CD14-positive monocyte (primary cell): Measurements from ENCODE around the gene GNG11. TPM values are rescaled to one million over a fixed set of nuclear protein-coding genes. Genes with fewer than 3 reads are reported as not detected.

Experiments used
- DNase-seq, 3 donors: peaks; one replicate each; pipeline ENCODE4 v3.0.0-alpha.2; 2011 to 2022
- H2AFZ ChIP-seq: 2 replicates; pipeline ENCODE4 v1.6.0; 2012; ENCODE audit warnings: mild to moderate bottlenecking, low read depth, low read length, inconsistent platforms; ENCODE audit not compliant: insufficient read depth, poor library complexity, severe bottlenecking
- H3K27ac ChIP-seq, 2 donors: 1 replicate in 1 of 2; 2 replicates in 1 of 2; pipeline ENCODE4 v1.5.1; 2012 to 2013; ENCODE audit warnings: low read length in 2 of 2, control low read depth in 1 of 2, inconsistent platforms in 1 of 2, low read depth in 1 of 2, mild to moderate bottlenecking in 1 of 2
- H3K27me3 ChIP-seq, 2 donors: one replicate each; pipeline versions ENCODE4 v1.6.0 to v1.6.1; 2011 to 2013; ENCODE audit warnings: low read length in 2 of 2; ENCODE audit not compliant: control insufficient read depth in 2 of 2, insufficient read depth in 2 of 2
- H3K36me3 ChIP-seq, 2 donors: replicated peaks in 1 of 2; 1 replicate in 1 of 2; 2 replicates in 1 of 2; pipeline versions ENCODE4 v1.5.1 to v1.6.1; 2012 to 2013; ENCODE audit warnings: low read length in 2 of 2, control low read depth in 1 of 2, inconsistent platforms in 1 of 2, mild to moderate bottlenecking in 1 of 2; ENCODE audit not compliant: insufficient read depth in 2 of 2, control insufficient read depth in 1 of 2
- H3K4me1 ChIP-seq, 2 donors: 1 replicate in 1 of 2; 2 replicates in 1 of 2; pipeline versions ENCODE4 v1.5.1 to v1.6.1; 2012 to 2013; ENCODE audit warnings: low read length in 2 of 2, control low read depth in 1 of 2, inconsistent platforms in 1 of 2, mild to moderate bottlenecking in 1 of 2, moderate library complexity in 1 of 2; ENCODE audit not compliant: insufficient read depth in 2 of 2, control insufficient read depth in 1 of 2
- H3K4me2 ChIP-seq: replicated peaks from 2 replicates; pipeline ENCODE3; 2012; ENCODE audit warnings: low read length, moderate library complexity, mild to moderate bottlenecking; ENCODE audit not compliant: poor library complexity, severe bottlenecking; ENCODE audit errors: extremely low read depth
- H3K4me3 ChIP-seq, 3 experiments: fragments of 200-600 bp in 1 of 3; sonication (generic) in 1 of 3; replicated peaks in 1 of 3; 1 replicate in 2 of 3; 2 replicates in 1 of 3; pipeline ENCODE4 v1.5.1; 2011 to 2013; ENCODE audit warnings: low read length in 3 of 3, mild to moderate bottlenecking in 3 of 3, control low read depth in 2 of 3, low read depth in 2 of 3, inconsistent platforms in 1 of 3, moderate library complexity in 1 of 3
- H3K79me2 ChIP-seq: 2 replicates; pipeline ENCODE4 v1.6.0; 2012; ENCODE audit warnings: mild to moderate bottlenecking, control low read depth, inconsistent platforms, low read length, moderate library complexity; ENCODE audit not compliant: insufficient read depth
- H3K9ac ChIP-seq: 2 replicates; pipeline ENCODE4 v1.6.0; 2017; ENCODE audit warnings: low read length, mild to moderate bottlenecking; ENCODE audit not compliant: insufficient read depth, poor library complexity, severe bottlenecking
- H3K9me3 ChIP-seq, 2 donors: replicated peaks in 1 of 2; 1 replicate in 1 of 2; 2 replicates in 1 of 2; pipeline versions ENCODE4 v1.5.1 to v1.6.1; 2012 to 2013; ENCODE audit warnings: low read length in 2 of 2, control low read depth in 1 of 2; ENCODE audit not compliant: control insufficient read depth in 1 of 2, insufficient read depth in 1 of 2
- H4K20me1 ChIP-seq: 2 replicates; pipeline ENCODE4 v1.6.0; 2012; ENCODE audit warnings: mild to moderate bottlenecking, low read length, control low read depth, moderate library complexity; ENCODE audit not compliant: insufficient read depth
- H3K27ac Mint-ChIP-seq, 7 donors: one replicate each; pipeline ENCODE4 v1.8.0; 2020; ENCODE audit warnings: mild to moderate bottlenecking in 7 of 7, mixed read lengths in 7 of 7, moderate library complexity in 6 of 7, inconsistent platforms in 2 of 7
- H3K27me3 Mint-ChIP-seq, 3 donors: one replicate each; pipeline ENCODE4 v1.8.0; 2021 to 2022; ENCODE audit warnings: low read depth in 3 of 3, mild to moderate bottlenecking in 3 of 3, mixed read lengths in 3 of 3, moderate library complexity in 3 of 3, inconsistent platforms in 1 of 3
- H3K36me3 Mint-ChIP-seq, 2 donors: one replicate each; pipeline ENCODE4 v1.8.0; 2020; ENCODE audit warnings: mixed read lengths in 2 of 2, inconsistent platforms in 1 of 2, mild to moderate bottlenecking in 1 of 2
- H3K4me1 Mint-ChIP-seq: one replicate; pipeline ENCODE4 v1.8.0; 2020; ENCODE audit warnings: mild to moderate bottlenecking, mixed read lengths
- H3K4me3 Mint-ChIP-seq, 2 donors: one replicate each; pipeline ENCODE4 v1.8.0; 2020; ENCODE audit warnings: mild to moderate bottlenecking in 2 of 2, mixed read lengths in 2 of 2, moderate library complexity in 1 of 2
- H3K9me3 Mint-ChIP-seq, 7 donors: one replicate each; pipeline ENCODE4 v1.8.0; 2020 to 2022; ENCODE audit warnings: mixed read lengths in 7 of 7, mild to moderate bottlenecking in 6 of 7, moderate library complexity in 6 of 7, inconsistent platforms in 2 of 7
- WGBS: methylation state at CpG from one replicate; pipeline ENCODE4 v1.1.5; 2013; ENCODE audit warnings: missing lambda C conversion rate; ENCODE audit not compliant: insufficient coverage; 5-methylcytosine and 5-hydroxymethylcytosine counted together
- intact Hi-C, 2 donors: fragments of 100-400 bp; cut with micrococcal nuclease; formaldehyde crosslinking; loops; one replicate each; pipeline versions ENCODE4 v1.15.0 to v1.15.1; 2023
- polyA plus RNA-seq, 3 donors: library from polyadenylated mRNA; depleted of rRNA in 1 of 3; unstranded in 2 of 3; stranded (reverse) in 1 of 3; fragments of 300-500 nt in 2 of 3; fragments of >200 nt in 1 of 3; fragmentation: Illumina TruSeq in 2 of 3; gene quantifications; 1 replicate in 2 of 3; 2 replicates in 1 of 3; pipeline ENCODE4 v1.2.3, GENCODE V29; 2012 to 2021
- TF ChIP-seq, protein P1 (sequence below): fragments of 200-600 bp; IDR thresholded peaks from one replicate; pipeline ENCODE4 v1.8.0; 2022; ENCODE audit warnings: antibody characterized with exemption, mild to moderate bottlenecking

GNG11 gene
- polyA plus RNA-seq, 3 donors = 1.0 to 1.6 TPM; not detected in 1

DNA sequence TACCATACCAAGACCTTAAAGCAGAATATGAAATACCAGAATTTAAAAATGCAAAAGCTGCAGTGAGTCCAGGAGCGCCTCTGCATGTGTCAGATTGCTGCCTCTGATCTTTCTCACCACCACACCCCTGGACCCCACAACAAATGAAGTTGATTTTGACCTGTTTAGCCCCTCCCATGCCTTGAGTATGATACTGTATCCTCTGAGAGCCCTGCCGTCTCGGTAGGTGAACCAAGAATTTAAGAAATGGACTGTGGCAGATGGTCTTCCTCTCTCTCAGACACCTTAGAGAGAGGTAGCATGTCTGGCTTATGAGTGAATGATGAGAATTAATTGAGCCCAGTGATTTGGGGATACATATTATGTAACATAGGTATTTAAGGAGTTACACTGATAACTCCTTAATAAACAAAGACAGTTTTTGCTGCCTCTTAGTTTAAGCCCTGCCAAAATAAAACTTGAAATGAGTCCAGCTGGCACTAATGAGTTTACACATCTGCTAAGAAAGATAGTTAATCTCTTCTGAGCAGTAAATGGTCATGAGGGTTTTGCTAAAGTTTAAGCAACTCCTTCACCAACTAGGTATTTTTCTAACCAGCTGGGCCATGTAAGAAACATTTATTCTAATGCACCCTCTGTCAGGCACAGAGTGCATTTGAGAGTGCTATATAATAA, 26.4 kb upstream of the GNG11 start:
- Mint-ChIP-seq H3K9me3 (peaks cover 0 to 7% (median 4%) of the 10 kb centered on the region in 7 donors), H3K4me1 (peaks cover 4% of the 10 kb centered on the region), H3K27me3 (peaks cover 25 to 41% (median 27%) of the 10 kb centered on the region in 3 donors), H3K4me3 (no peak overlapping the region), H3K36me3 (peaks cover 0 to 2% of the 10 kb centered on the region in 2 donors), H3K27ac (no peak overlapping the region)
- no peak overlapping the region for H3K9ac ChIP-seq
- 80% methylated on average over 1 of the region's 3 CpGs for WGBS
- no peaks in the 10 kb centered on the region for H3K79me2 ChIP-seq
- H3K9me3 ChIP-seq = no peaks in the 10 kb centered on the region
- H4K20me1 ChIP-seq = no peaks in the 10 kb centered on the region
- no peak overlapping the region for H3K27ac ChIP-seq
- no peak for DNase-seq
- TF ChIP-seq, protein P1, sequence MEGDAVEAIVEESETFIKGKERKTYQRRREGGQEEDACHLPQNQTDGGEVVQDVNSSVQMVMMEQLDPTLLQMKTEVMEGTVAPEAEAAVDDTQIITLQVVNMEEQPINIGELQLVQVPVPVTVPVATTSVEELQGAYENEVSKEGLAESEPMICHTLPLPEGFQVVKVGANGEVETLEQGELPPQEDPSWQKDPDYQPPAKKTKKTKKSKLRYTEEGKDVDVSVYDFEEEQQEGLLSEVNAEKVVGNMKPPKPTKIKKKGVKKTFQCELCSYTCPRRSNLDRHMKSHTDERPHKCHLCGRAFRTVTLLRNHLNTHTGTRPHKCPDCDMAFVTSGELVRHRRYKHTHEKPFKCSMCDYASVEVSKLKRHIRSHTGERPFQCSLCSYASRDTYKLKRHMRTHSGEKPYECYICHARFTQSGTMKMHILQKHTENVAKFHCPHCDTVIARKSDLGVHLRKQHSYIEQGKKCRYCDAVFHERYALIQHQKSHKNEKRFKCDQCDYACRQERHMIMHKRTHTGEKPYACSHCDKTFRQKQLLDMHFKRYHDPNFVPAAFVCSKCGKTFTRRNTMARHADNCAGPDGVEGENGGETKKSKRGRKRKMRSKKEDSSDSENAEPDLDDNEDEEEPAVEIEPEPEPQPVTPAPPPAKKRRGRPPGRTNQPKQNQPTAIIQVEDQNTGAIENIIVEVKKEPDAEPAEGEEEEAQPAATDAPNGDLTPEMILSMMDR = no peak
- no peak overlapping the region for H3K4me2 ChIP-seq
- H2AFZ ChIP-seq = no peak overlapping the region
- H3K4me1 ChIP-seq = no peaks in the 10 kb centered on the region
- H3K36me3 ChIP-seq = no peaks in the 10 kb centered on the region
- intact Hi-C loops = no loop called here
- peaks cover 19 to 27% of the 10 kb centered on the region in 2 donors for H3K27me3 ChIP-seq
- H3K4me3 ChIP-seq = no peak overlapping the region

DNA sequence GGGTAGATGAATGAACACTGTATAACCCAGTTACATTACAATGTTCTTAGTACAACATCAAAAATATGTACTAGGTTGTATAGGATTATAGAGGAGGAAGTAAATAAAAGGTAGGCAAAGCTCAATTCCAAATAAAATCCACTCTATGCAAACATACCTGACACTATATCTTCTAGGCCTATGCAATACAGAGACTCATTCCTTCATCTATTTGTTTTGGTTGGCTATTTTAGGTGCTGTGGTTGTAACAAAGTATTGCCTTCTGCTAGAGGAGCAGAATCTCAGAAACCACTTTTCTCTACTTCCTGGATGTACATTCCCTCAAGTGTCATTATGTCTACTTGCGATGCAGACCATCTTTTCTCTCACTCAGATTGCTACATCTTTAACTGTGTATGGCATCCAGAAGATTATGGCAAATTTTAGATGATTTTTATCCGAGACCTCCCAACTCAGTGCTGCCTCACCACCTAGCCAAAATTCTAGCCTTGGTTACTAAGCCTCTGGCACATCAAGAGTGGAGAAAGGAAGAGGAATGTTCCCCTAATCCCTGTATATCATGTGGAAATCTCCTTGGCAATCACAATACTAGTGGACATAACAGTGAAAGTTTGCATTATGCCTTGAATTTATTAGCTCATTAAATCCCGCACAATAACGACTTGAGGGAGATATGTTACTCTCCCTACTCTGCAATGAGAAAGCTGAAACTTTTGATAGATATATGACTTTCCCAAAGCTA, 25.5 kb upstream of the GNG11 start:
- Histone ChIP-seq H3K4me2 (no peak overlapping the region), H4K20me1 (no peaks in the 10 kb centered on the region), H3K36me3 (no peaks in the 10 kb centered on the region), H3K9me3 (no peaks in the 10 kb centered on the region), H3K27me3 (peaks cover 10 to 18% of the 10 kb centered on the region in 2 donors), H3K4me3 (no peak overlapping the region), H2AFZ (no peak overlapping the region), H3K27ac (no peak overlapping the region), H3K79me2 (no peaks in the 10 kb centered on the region), H3K4me1 (no peaks in the 10 kb centered on the region), H3K9ac (no peak overlapping the region)
- H3K4me3 Mint-ChIP-seq = no peak overlapping the region
- H3K4me1 Mint-ChIP-seq = no peaks in the 10 kb centered on the region
- no peak for DNase-seq
- 100% methylated on average over 1 of the region's 4 CpGs for WGBS
- intact Hi-C loops = no loop called here
- H3K27me3 Mint-ChIP-seq = peaks cover 16 to 32% (median 18%) of the 10 kb centered on the region in 3 donors
- peaks cover 0 to 5% (median 2%) of the 10 kb centered on the region in 7 donors for H3K9me3 Mint-ChIP-seq
- TF ChIP-seq, protein P1 = no peak
- no peaks in the 10 kb centered on the region for H3K36me3 Mint-ChIP-seq
- H3K27ac Mint-ChIP-seq = no peak overlapping the region
